ENCODE measurements around the gene BFAR.

BFAR gene

GRCh38 chr16:14640538-14640937, 7.8 kb downstream of the BFAR start:
- H3K4me3 ChIP-seq (replicated peaks; ENCODE audit: insufficient read depth, low read length), result no peak overlapping the region
- H3K27me3 ChIP-seq (ENCODE audit: insufficient read depth, poor library complexity, severe bottlenecking), result no peaks in the 10 kb centered on the region
- TF ChIP-seq POLR2AphosphoS5 (IDR thresholded peaks at IDR 0.05; ENCODE audit: low read depth) (no peak), CTCF (IDR thresholded peaks at IDR 0.05; ENCODE audit: insufficient read depth, low read length) (no peak), SPI1 (IDR thresholded peaks at IDR 0.05; ENCODE audit: borderline replicate concordance, low read depth) (no peak), GABPA (IDR thresholded peaks at IDR 0.05; ENCODE audit: low read depth) (no peak), REST (IDR thresholded peaks at IDR 0.05; ENCODE audit: insufficient replicate concordance, low read depth) (no peak)
- no peak overlapping the region for H3K27ac ChIP-seq (replicated peaks)
- DNase-seq (ENCODE audit: low read depth in 1 of 2, low spot score in 1 of 2), result no peak

GRCh38 chr16:14641206-14641605, 8.5 kb downstream of the BFAR start:
- no peak for TF ChIP-seq POLR2AphosphoS5 (IDR thresholded peaks at IDR 0.05; ENCODE audit: low read depth)
- no peak for TF ChIP-seq SPI1 (IDR thresholded peaks at IDR 0.05; ENCODE audit: borderline replicate concordance, low read depth)
- no peak for TF ChIP-seq REST (IDR thresholded peaks at IDR 0.05; ENCODE audit: insufficient replicate concordance, low read depth)
- Histone ChIP-seq H3K27me3 (ENCODE audit: insufficient read depth, poor library complexity, severe bottlenecking) (no peaks in the 10 kb centered on the region), H3K27ac (replicated peaks) (no peak overlapping the region), H3K4me3 (replicated peaks; ENCODE audit: insufficient read depth, low read length) (no peak overlapping the region)
- no peak for DNase-seq (ENCODE audit: low read depth in 1 of 2, low spot score in 1 of 2)

GRCh38 chr16:14641926-14642325, 9.2 kb downstream of the BFAR start:
- no peaks in the 10 kb centered on the region for H3K27me3 ChIP-seq (ENCODE audit: insufficient read depth, poor library complexity, severe bottlenecking)
- no peak for TF ChIP-seq CTCF (IDR thresholded peaks at IDR 0.05; ENCODE audit: insufficient read depth, low read length)
- TF ChIP-seq POLR2AphosphoS5 (IDR thresholded peaks at IDR 0.05; ENCODE audit: low read depth), result no peak
- TF ChIP-seq GABPA (IDR thresholded peaks at IDR 0.05; ENCODE audit: low read depth), result no peak
- no peak for TF ChIP-seq REST (IDR thresholded peaks at IDR 0.05; ENCODE audit: insufficient replicate concordance, low read depth)
- no peak for TF ChIP-seq SPI1 (IDR thresholded peaks at IDR 0.05; ENCODE audit: borderline replicate concordance, low read depth)
- H3K4me3 ChIP-seq (replicated peaks; ENCODE audit: insufficient read depth, low read length), result no peak overlapping the region
- 0 out of 2 replicates have a peak overlapping the region, but pooled peaks have one; percentile 3 for H3K27ac ChIP-seq (replicated peaks)
- peak in 1 of 2 experiments; percentile 3 for DNase-seq (ENCODE audit: low read depth in 1 of 2, low spot score in 1 of 2)

Measured in HL-60 (cell line).